Gastrocnemius medialis (tissue), 4 donors: ENCODE measurements around the gene ATOH8.

ENCODE experiments used
- POLR2A ChIP-seq, 2 donors: fragments of 450-650 bp; IDR thresholded peaks; one replicate each; pipeline ENCODE4 v1.6.1; 2017; ENCODE audit warnings: antibody characterized with exemption in 2 of 2, mild to moderate bottlenecking in 2 of 2, moderate library complexity in 2 of 2
- TF ChIP-seq, protein P1 (sequence below), 5 experiments: fragments of 450-650 bp in 3 of 5; fragments of 200-600 bp in 2 of 5; sonication (generic) in 2 of 5; IDR thresholded peaks in 4 of 5; conservative IDR thresholded peaks in 1 of 5; 1 replicate in 4 of 5; 2 replicates in 1 of 5; pipeline ENCODE4 v1.5.1; 2016 to 2019; ENCODE audit warnings: antibody characterized with exemption in 5 of 5, mild to moderate bottlenecking in 3 of 5, moderate library complexity in 3 of 5

GRCh38 chr2:85803704-85804425, 50.1 kb downstream of the ATOH8 start:
- no peak for TF ChIP-seq POLR2A (IDR thresholded peaks at IDR 0.05)
- TF ChIP-seq, protein P1, sequence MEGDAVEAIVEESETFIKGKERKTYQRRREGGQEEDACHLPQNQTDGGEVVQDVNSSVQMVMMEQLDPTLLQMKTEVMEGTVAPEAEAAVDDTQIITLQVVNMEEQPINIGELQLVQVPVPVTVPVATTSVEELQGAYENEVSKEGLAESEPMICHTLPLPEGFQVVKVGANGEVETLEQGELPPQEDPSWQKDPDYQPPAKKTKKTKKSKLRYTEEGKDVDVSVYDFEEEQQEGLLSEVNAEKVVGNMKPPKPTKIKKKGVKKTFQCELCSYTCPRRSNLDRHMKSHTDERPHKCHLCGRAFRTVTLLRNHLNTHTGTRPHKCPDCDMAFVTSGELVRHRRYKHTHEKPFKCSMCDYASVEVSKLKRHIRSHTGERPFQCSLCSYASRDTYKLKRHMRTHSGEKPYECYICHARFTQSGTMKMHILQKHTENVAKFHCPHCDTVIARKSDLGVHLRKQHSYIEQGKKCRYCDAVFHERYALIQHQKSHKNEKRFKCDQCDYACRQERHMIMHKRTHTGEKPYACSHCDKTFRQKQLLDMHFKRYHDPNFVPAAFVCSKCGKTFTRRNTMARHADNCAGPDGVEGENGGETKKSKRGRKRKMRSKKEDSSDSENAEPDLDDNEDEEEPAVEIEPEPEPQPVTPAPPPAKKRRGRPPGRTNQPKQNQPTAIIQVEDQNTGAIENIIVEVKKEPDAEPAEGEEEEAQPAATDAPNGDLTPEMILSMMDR (IDR thresholded peaks at IDR 0.05 in 4 of 5, conservative IDR thresholded peaks at IDR 0.05 in 1 of 5): no peak
